K562 (cell line): Measurements from ENCODE around the gene SIK3. TPM values are rescaled to one million over a fixed set of nuclear protein-coding genes. Genes with fewer than 3 reads are reported as not detected.

ENCODE experiments used
- ATAC-seq: fragments of 200-7000 bp; cut with Tn5 transposase; 3 replicates; pipeline ENCODE4 v1.9.1; 2020; ENCODE audit warnings: moderate library complexity
- BruUV-seq: library from RNA; stranded (reverse); fragments of 400-500 nt; replicated peaks from 2 replicates; lab custom pipeline; 2021; lab: Mats Ljungman, UMichigan
- CTCF ChIA-PET: fragments of 300-600 bp; formaldehyde crosslinking; extraction: SDS; loops from one replicate; lab custom pipeline; 2021; ENCODE audit warnings: low intra/inter-chr PET ratio; lab: Yijun Ruan, JAX
- POLR2A ChIA-PET: fragments of 300-600, 350-650 bp; sonication (Branson Sonifier 250); formaldehyde crosslinking; extraction: SDS; loops from one replicate; lab custom pipeline; 2021; ENCODE audit warnings: antibody characterized with exemption, inconsistent platforms; lab: Yijun Ruan, JAX
- DNase-seq, 4 experiments: peaks; one replicate each; pipeline versions ENCODE4 v3.0.0 to v3.0.0-alpha.2; 2011 to 2018; ENCODE audit warnings: low spot score in 3 of 4, mixed read lengths in 3 of 4; ENCODE audit errors: extremely low read depth in 1 of 4
- FAIRE-seq: peaks from 2 replicates; lab custom pipeline; 2011; peaks lifted over from hg19 to GRCh38; lab: Jason Lieb, UNC
- H2AFZ ChIP-seq: 2 replicates; pipeline ENCODE4 v1.6.0; 2011; ENCODE audit warnings: low read depth, low read length, control low read depth, inconsistent platforms
- H3K27ac ChIP-seq: fragments of 200-600 bp; 3 replicates; pipeline ENCODE4 v1.8.0; 2011; ENCODE audit warnings: low read depth, mild to moderate bottlenecking, control low read depth, inconsistent platforms, low read length, moderate library complexity, mixed read lengths; ENCODE audit errors: extremely low read depth
- H3K27me3 ChIP-seq, 2 experiments: fragments of 300-600 bp in 1 of 2; 2 replicates in 1 of 2; 3 replicates in 1 of 2; pipeline versions ENCODE4 v1.6.0 to v1.8.0; 2011; ENCODE audit warnings: inconsistent platforms in 2 of 2, low read length in 2 of 2, mild to moderate bottlenecking in 1 of 2, mixed read lengths in 1 of 2, moderate library complexity in 1 of 2; ENCODE audit not compliant: control insufficient read depth in 2 of 2, insufficient read depth in 2 of 2
- H3K36me3 ChIP-seq: fragments of 300-600 bp; 3 replicates; pipeline ENCODE4 v1.8.0; 2011; ENCODE audit warnings: mild to moderate bottlenecking, low read length, inconsistent platforms; ENCODE audit not compliant: control insufficient read depth, insufficient read depth
- H3K4me1 ChIP-seq, 2 experiments: fragments of 200-600 bp in 1 of 2; replicated peaks in 1 of 2; 2 replicates in 1 of 2; 3 replicates in 1 of 2; pipeline versions ENCODE4 v1.5.1 to v1.8.0; 2011; ENCODE audit warnings: inconsistent platforms in 2 of 2, low read length in 2 of 2, mild to moderate bottlenecking in 1 of 2, mixed read lengths in 1 of 2, moderate library complexity in 1 of 2; ENCODE audit not compliant: control insufficient read depth in 2 of 2, insufficient read depth in 2 of 2
- H3K4me2 ChIP-seq: 2 replicates; pipeline ENCODE4 v1.6.1; 2011; ENCODE audit warnings: low read length, control low read depth, inconsistent platforms, mixed read lengths; ENCODE audit not compliant: insufficient read depth
- H3K4me3 ChIP-seq: fragments of 200-600 bp; sonication (generic), shearing (Covaris generic); 2 replicates; pipeline ENCODE4 v1.5.1; 2016; ENCODE audit warnings: control low read depth, inconsistent platforms
- H3K79me2 ChIP-seq: fragments of 200-600 bp; 3 replicates; pipeline ENCODE4 v1.8.0; 2011; ENCODE audit warnings: low read length, inconsistent platforms; ENCODE audit not compliant: control insufficient read depth, insufficient read depth
- H3K9ac ChIP-seq, 2 experiments: 2 replicates each; pipeline versions ENCODE4 v1.6.0 to v1.6.1; 2011; ENCODE audit warnings: low read depth in 2 of 2, low read length in 2 of 2, control low read depth in 1 of 2, inconsistent platforms in 1 of 2, mild to moderate bottlenecking in 1 of 2, mixed read lengths in 1 of 2; ENCODE audit not compliant: insufficient read depth in 1 of 2
- H3K9me1 ChIP-seq: one replicate; pipeline ENCODE4 v1.6.0; 2011; ENCODE audit warnings: inconsistent platforms, mild to moderate bottlenecking, low read length, moderate library complexity; ENCODE audit not compliant: control insufficient read depth, insufficient read depth
- H3K9me3 ChIP-seq: replicated peaks from 2 replicates; pipeline ENCODE4 v1.5.1; 2011; ENCODE audit warnings: low read depth, low read length, inconsistent platforms; ENCODE audit not compliant: control insufficient read depth, insufficient read depth
- H4K20me1 ChIP-seq: replicated peaks from 2 replicates; pipeline ENCODE4 v1.6.1; 2011; ENCODE audit warnings: low read length, inconsistent platforms, mixed read lengths; ENCODE audit not compliant: control insufficient read depth, insufficient read depth
- ARID1B ChIP-seq: fragments of 450-650 bp; IDR thresholded peaks from 2 replicates; pipeline ENCODE4 v1.6.1; 2016; ENCODE audit warnings: antibody characterized with exemption, mild to moderate bottlenecking, inconsistent platforms
- CTBP1 ChIP-seq: fragments of 450-650 bp; IDR thresholded peaks from 2 replicates; pipeline ENCODE4 v1.6.1; 2016; ENCODE audit warnings: borderline replicate concordance
- FOSL1 ChIP-seq: fragments of 200-800 bp; sonication (Bioruptor generic); conservative IDR thresholded peaks from 2 replicates; pipeline ENCODE4 v1.6.1; 2016; ENCODE audit warnings: missing genetic modification characterization, missing compliant biosample characterization
- HLTF ChIP-seq: fragments of 450-650 bp; IDR thresholded peaks from 2 replicates; pipeline ENCODE4 v1.6.1; 2016
- HMG20A ChIP-seq: fragments of 450-650 bp; formaldehyde crosslinking; conservative IDR thresholded peaks from 2 replicates; pipeline ENCODE4 v1.4.0; 2020; ENCODE audit warnings: mild to moderate bottlenecking, mixed read lengths
- JUN ChIP-seq, 2 experiments: sonication (generic) in 1 of 2; formaldehyde crosslinking in 1 of 2; IDR thresholded peaks; 2 replicates each; pipeline versions ENCODE4 v1.6.1 to v1.8.0; 2012 to 2022; ENCODE audit warnings: borderline replicate concordance in 2 of 2, mild to moderate bottlenecking in 2 of 2, improper control_type of control experiment in 1 of 2, low read depth in 1 of 2, low read length in 1 of 2, missing genetic modification reagents in 1 of 2
- JUND ChIP-seq, 2 experiments: IDR thresholded peaks; 2 replicates in 1 of 2; 3 replicates in 1 of 2; pipeline ENCODE4 v1.6.1; 2011; ENCODE audit warnings: borderline replicate concordance in 2 of 2, low read depth in 2 of 2, low read length in 2 of 2, improper control_type of control experiment in 1 of 2, missing biosample characterization in 1 of 2, missing genetic modification characterization in 1 of 2, missing genetic modification reagents in 1 of 2
- KAT7 ChIP-seq: sonication (generic); formaldehyde crosslinking; IDR thresholded peaks from 2 replicates; pipeline ENCODE4 v1.8.0; 2022; ENCODE audit warnings: missing genetic modification reagents, mild to moderate bottlenecking, borderline replicate concordance
- MCM5 ChIP-seq: fragments of 450-650 bp; IDR thresholded peaks from 2 replicates; pipeline ENCODE4 v1.6.1; 2016; ENCODE audit warnings: low read depth
- PHB2 ChIP-seq: fragments of 450-650 bp; IDR thresholded peaks from 2 replicates; pipeline ENCODE4 v1.6.1; 2017; ENCODE audit warnings: low read depth
- SRSF3 ChIP-seq: fragments of 200-400 bp; formaldehyde crosslinking; IDR thresholded peaks from 2 replicates; pipeline ENCODE4 v1.6.1; 2016; ENCODE audit warnings: mild to moderate bottlenecking, low read length, moderate library complexity; ENCODE audit not compliant: insufficient read depth
- STAT5B ChIP-seq: fragments of 250-450 bp; sonication (Bioruptor Pico); IDR thresholded peaks from 2 replicates; pipeline ENCODE4 v1.8.0; 2021; ENCODE audit warnings: mild to moderate bottlenecking, inconsistent platforms
- ZFP30 ChIP-seq: fragments of 250-450 bp; sonication (Bioruptor Pico); IDR thresholded peaks from 2 replicates; pipeline ENCODE4 v1.8.0; 2022; ENCODE audit warnings: moderate library complexity, mild to moderate bottlenecking, inconsistent platforms, borderline replicate concordance
- ZKSCAN3 ChIP-seq: fragments of 250-450 bp; sonication (Bioruptor Pico); IDR thresholded peaks from 2 replicates; pipeline ENCODE4 v1.4.0; 2020
- ZKSCAN8 ChIP-seq: fragments of 200-800 bp; sonication (Bioruptor generic); IDR thresholded peaks from 2 replicates; pipeline ENCODE4 v1.6.1; 2016; ENCODE audit warnings: missing genetic modification characterization, missing compliant biosample characterization
- ZNF121 ChIP-seq: sonication (generic); formaldehyde crosslinking; conservative IDR thresholded peaks from 2 replicates; pipeline ENCODE4 v1.8.0; 2022; ENCODE audit warnings: missing genetic modification reagents
- WGBS: fragments of 100-300 bp; shearing (Covaris generic); methylation state at CpG from one replicate; pipeline ENCODE4 v1.1.6; 2016; ENCODE audit warnings: low coverage, mixed read lengths; ENCODE audit not compliant: insufficient coverage; ENCODE audit errors: missing lambda C conversion rate; 5-methylcytosine and 5-hydroxymethylcytosine counted together
- in situ Hi-C: fragments of 300-500 bp; cut with MboI; formaldehyde crosslinking; loops from 4 replicates; pipeline ENCODE4 v1.15.0; 2018; ENCODE audit warnings: inconsistent platforms, mixed read lengths
- intact Hi-C: fragments of 100-400 bp; cut with micrococcal nuclease; formaldehyde crosslinking; loops from 2 replicates; pipeline ENCODE4 v1.14.2; 2022
- polyA plus RNA-seq, 8 experiments: library from polyadenylated mRNA; depleted of rRNA in 4 of 8; stranded (reverse) in 5 of 8; unstranded in 3 of 8; fragments of >200 nt; fragmentation: Nextera tagmentation in 2 of 8; fragmentation: Illumina TruSeq in 1 of 8; extraction: Ambion mirVana in 2 of 8; extraction: Trizol in 1 of 8; gene quantifications; 2 replicates each; pipeline versions ENCODE4 v1.2.1 to v1.2.3, GENCODE V29; 2011 to 2014; ENCODE audit warnings: inconsistent platforms in 1 of 8, missing spikeins in 1 of 8
- total RNA-seq, 7 experiments: library from RNA; depleted of rRNA in 6 of 7; stranded (reverse); fragments of >200 nt in 6 of 7; fragmentation: Illumina TruSeq in 2 of 7; extraction: Trizol in 2 of 7; gene quantifications; 2 replicates each; pipeline versions ENCODE4 v1.2.1 to v1.2.3, GENCODE V29; 2011 to 2021; ENCODE audit warnings: low replicate concordance in 1 of 7
- TF ChIP-seq, protein P1 (sequence below): sonication (generic); IDR thresholded peaks from 2 replicates; pipeline ENCODE4 v1.6.1; 2016
- TF ChIP-seq, protein P2 (sequence below): fragments of 450-650 bp; IDR thresholded peaks from 2 replicates; pipeline ENCODE4 v1.6.1; 2016
- TF ChIP-seq, protein P3 (sequence below), 2 experiments: fragments of 450-650 bp in 1 of 2; sonication (generic) in 1 of 2; formaldehyde crosslinking in 1 of 2; IDR thresholded peaks in 1 of 2; conservative IDR thresholded peaks in 1 of 2; 2 replicates each; pipeline versions ENCODE4 v1.6.1 to v1.8.1; 2016 to 2023; ENCODE audit warnings: mild to moderate bottlenecking in 2 of 2, moderate library complexity in 2 of 2, inconsistent platforms in 1 of 2, missing genetic modification reagents in 1 of 2

Gene SIK3
- total and polyA plus RNA-seq, 9 of the 15 experiments (the other 6 are each of a cell fraction or from before 2014, with no cell fraction given), result 1.6 to 21.6 (median 8.0) TPM

DNA sequence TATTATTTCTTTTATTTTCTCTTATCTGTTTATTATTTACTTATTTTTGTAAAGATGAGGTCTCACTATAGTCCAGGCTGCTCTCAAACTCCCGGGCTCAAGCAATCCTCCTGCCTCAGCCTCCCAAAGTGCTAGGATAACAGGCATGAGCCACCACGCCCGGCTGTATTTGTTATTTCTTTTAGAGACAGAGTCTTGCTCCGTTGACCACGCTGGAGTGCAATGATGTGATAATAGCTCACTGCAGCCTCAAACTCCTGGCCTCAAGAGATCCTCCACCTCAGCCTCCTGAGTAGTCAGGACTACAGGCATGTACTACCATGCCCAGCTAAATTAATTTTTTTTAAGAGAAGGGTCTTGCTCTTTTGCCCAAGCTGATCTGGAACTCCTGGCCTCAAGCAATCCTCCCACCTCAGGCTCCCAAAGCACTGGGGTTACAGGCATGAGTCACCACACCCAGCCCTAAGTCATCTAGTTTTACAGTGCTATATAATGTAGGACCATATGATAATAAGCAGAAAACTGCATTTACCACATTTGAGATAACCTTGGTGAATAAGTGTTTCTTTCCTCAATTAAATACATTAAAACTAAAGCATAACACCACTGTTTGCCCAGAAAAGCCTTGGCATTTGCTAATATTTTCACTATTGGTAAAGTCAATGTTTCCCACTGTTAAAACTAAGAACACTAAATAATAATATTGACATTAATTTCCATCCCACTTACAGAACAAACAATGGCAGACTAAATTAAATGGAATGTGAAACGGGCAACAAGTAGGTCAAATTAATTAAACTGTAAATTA is 127.5 kb downstream of the SIK3 start:
- H3K27me3 ChIP-seq, result no peaks in the 10 kb centered on the region
- ChIA-PET CTCF (no interaction called here), POLR2A (interaction anchor here (0.6 to 2.0 kb wide), 5 partner anchors 8 to 213 kb away, joined by 3 to 9 read pairs (median 4); no protein-coding TSS in a partner anchor)
- H3K9me1 ChIP-seq, result no peaks in the 10 kb centered on the region
- in situ Hi-C loops (no loop called here), intact Hi-C loops (no loop called here)
- ATAC-seq (peak; percentile 77), FAIRE-seq (peak; percentile 74), DNase-seq (peak in 1 of 4 experiments; percentile 46)
- no peaks in the 10 kb centered on the region for H3K9me3 ChIP-seq
- no peaks in the 10 kb centered on the region for H3K36me3 ChIP-seq
- WGBS, result 10% methylated on average over 6 of the region's 6 CpGs
- peaks cover 9% of the 10 kb centered on the region for H3K79me2 ChIP-seq
- no peak overlapping the region for H3K9ac ChIP-seq
- H3K4me2 ChIP-seq, result no peak overlapping the region
- peaks cover 0 to 6% of the 10 kb centered on the region in 2 experiments; a peak in 3 of 5 replicates for H3K4me1 ChIP-seq
- no peak overlapping the region for H2AFZ ChIP-seq
- H3K27ac ChIP-seq, result no peak overlapping the region
- BruUV-seq, result no TSS peak
- H3K4me3 ChIP-seq, result no peak overlapping the region
- H4K20me1 ChIP-seq, result peaks cover 15% of the 10 kb centered on the region
- TF ChIP-seq, protein P1, sequence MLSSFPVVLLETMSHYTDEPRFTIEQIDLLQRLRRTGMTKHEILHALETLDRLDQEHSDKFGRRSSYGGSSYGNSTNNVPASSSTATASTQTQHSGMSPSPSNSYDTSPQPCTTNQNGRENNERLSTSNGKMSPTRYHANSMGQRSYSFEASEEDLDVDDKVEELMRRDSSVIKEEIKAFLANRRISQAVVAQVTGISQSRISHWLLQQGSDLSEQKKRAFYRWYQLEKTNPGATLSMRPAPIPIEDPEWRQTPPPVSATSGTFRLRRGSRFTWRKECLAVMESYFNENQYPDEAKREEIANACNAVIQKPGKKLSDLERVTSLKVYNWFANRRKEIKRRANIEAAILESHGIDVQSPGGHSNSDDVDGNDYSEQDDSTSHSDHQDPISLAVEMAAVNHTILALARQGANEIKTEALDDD, result 0 out of 2 replicates have a peak, but pooled peaks have one; percentile 19
- TF ChIP-seq HLTF (no peak), CTBP1 (no peak), ZKSCAN8 (no peak), ARID1B (0 out of 2 replicates have a peak, but pooled peaks have one; percentile 18), ZKSCAN3 (CRISPR knock-in tag) (no peak), MCM5 (no peak), STAT5B (no peak), ZFP30 (CRISPR knock-in tag) (no peak), HMG20A (CRISPR knock-in tag) (no peak), JUN (IDR thresholded peaks at IDR 0.05; ENCODE audit: borderline replicate concordance, low read depth, low read length) (no peak), JUN (CRISPR knock-in tag; IDR thresholded peaks at IDR 0.05; ENCODE audit: borderline replicate concordance) (no peak), SRSF3 (no peak), PHB2 (no peak), FOSL1 (peak; percentile 78), JUND (IDR thresholded peaks at IDR 0.05; ENCODE audit: borderline replicate concordance, low read depth, low read length) (peak; percentile 84; the same call in 1 of the 2 replicates), JUND (tag; IDR thresholded peaks at IDR 0.05; ENCODE audit: borderline replicate concordance, low read depth, low read length) (peak; percentile 86; the same call in 2 of the 3 replicates), KAT7 (CRISPR knock-in tag) (no peak), ZNF121 (CRISPR knock-in tag) (peak; percentile 95)
- TF ChIP-seq, protein P2, sequence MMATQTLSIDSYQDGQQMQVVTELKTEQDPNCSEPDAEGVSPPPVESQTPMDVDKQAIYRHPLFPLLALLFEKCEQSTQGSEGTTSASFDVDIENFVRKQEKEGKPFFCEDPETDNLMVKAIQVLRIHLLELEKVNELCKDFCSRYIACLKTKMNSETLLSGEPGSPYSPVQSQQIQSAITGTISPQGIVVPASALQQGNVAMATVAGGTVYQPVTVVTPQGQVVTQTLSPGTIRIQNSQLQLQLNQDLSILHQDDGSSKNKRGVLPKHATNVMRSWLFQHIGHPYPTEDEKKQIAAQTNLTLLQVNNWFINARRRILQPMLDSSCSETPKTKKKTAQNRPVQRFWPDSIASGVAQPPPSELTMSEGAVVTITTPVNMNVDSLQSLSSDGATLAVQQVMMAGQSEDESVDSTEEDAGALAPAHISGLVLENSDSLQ, result no peak
- TF ChIP-seq, protein P3, sequence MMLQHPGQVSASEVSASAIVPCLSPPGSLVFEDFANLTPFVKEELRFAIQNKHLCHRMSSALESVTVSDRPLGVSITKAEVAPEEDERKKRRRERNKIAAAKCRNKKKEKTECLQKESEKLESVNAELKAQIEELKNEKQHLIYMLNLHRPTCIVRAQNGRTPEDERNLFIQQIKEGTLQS (IDR thresholded peaks at IDR 0.05), result peak; percentile 82
- TF ChIP-seq, protein P3 (CRISPR knock-in tag; conservative IDR thresholded peaks at IDR 0.05), result no peak
